GM23338 (cell line): ENCODE measurements around the gene ZC3H8. TPM values are rescaled to one million over a fixed set of nuclear protein-coding genes. Genes with fewer than 3 reads are reported as not detected.

Experiments used
- ATAC-seq: fragments of 200-7000 bp; cut with Tn5 transposase; 3 replicates; pipeline ENCODE4 v1.9.1; 2020
- DNase-seq: peaks from one replicate; pipeline ENCODE4 v3.0.0-alpha.2; 2015; ENCODE audit warnings: low spot score
- H2AFZ ChIP-seq: fragments of 200-600 bp; sonication (generic); 2 replicates; pipeline ENCODE4 v1.8.0; 2016; ENCODE audit warnings: antibody characterized with exemption, mild to moderate bottlenecking, moderate library complexity
- H3F3A ChIP-seq: fragments of 200-600 bp; sonication (generic); replicated peaks from 2 replicates; pipeline ENCODE4 v1.8.0; 2017; ENCODE audit warnings: antibody characterized with exemption, mixed run types, low read depth
- H3K27ac ChIP-seq: fragments of 200-600 bp; sonication (generic); 2 replicates; pipeline ENCODE4 v1.6.1; 2016; ENCODE audit warnings: low read depth
- H3K27me3 ChIP-seq: fragments of 200-600 bp; sonication (generic); 2 replicates; pipeline ENCODE4 v1.8.0; 2016; ENCODE audit warnings: mild to moderate bottlenecking, mixed run types, moderate library complexity; ENCODE audit not compliant: insufficient read depth
- H3K36me3 ChIP-seq: fragments of 200-600 bp; sonication (generic); 2 replicates; pipeline ENCODE4 v1.8.0; 2016; ENCODE audit warnings: mild to moderate bottlenecking; ENCODE audit not compliant: insufficient read depth
- H3K4me1 ChIP-seq: fragments of 200-600 bp; sonication (generic); 2 replicates; pipeline ENCODE4 v1.8.0; 2016; ENCODE audit warnings: mild to moderate bottlenecking, moderate library complexity; ENCODE audit not compliant: insufficient read depth
- H3K4me2 ChIP-seq: fragments of 200-600 bp; sonication (generic); 2 replicates; pipeline ENCODE4 v1.7.1; 2017; ENCODE audit warnings: mixed run types
- H3K4me3 ChIP-seq: fragments of 200-600 bp; sonication (generic); 2 replicates; pipeline ENCODE4 v1.6.1; 2016; ENCODE audit warnings: mixed run types
- H3K79me2 ChIP-seq: fragments of 200-600 bp; sonication (generic); replicated peaks from 2 replicates; pipeline ENCODE4 v1.8.0; 2017; ENCODE audit warnings: mild to moderate bottlenecking; ENCODE audit not compliant: insufficient read depth
- H3K9me2 ChIP-seq: fragments of 200-600 bp; sonication (generic); 2 replicates; pipeline ENCODE4 v1.8.0; 2017; ENCODE audit not compliant: insufficient read depth
- H4K20me1 ChIP-seq: fragments of 200-600 bp; sonication (generic); replicated peaks from 2 replicates; pipeline ENCODE4 v1.8.0; 2017; ENCODE audit warnings: mild to moderate bottlenecking; ENCODE audit not compliant: insufficient read depth
- H3K27ac Mint-ChIP-seq: 2 replicates; pipeline ENCODE4 v1.8.0; 2020; ENCODE audit warnings: inconsistent platforms, mild to moderate bottlenecking, moderate library complexity, mixed read lengths
- H3K27me3 Mint-ChIP-seq: 3 replicates; pipeline ENCODE4 v1.8.0; 2022; ENCODE audit warnings: low read depth, mild to moderate bottlenecking, moderate library complexity, mixed read lengths, inconsistent platforms; ENCODE audit not compliant: insufficient read depth, poor library complexity
- H3K36me3 Mint-ChIP-seq: 3 replicates; pipeline ENCODE4 v1.8.0; 2021; ENCODE audit warnings: low read depth, mild to moderate bottlenecking, inconsistent platforms, moderate library complexity, mixed read lengths
- H3K4me1 Mint-ChIP-seq: 3 replicates; pipeline ENCODE4 v1.8.0; 2020; ENCODE audit warnings: mild to moderate bottlenecking, inconsistent platforms, mixed read lengths
- H3K4me3 Mint-ChIP-seq: 3 replicates; pipeline ENCODE4 v1.8.0; 2021; ENCODE audit warnings: moderate library complexity, mild to moderate bottlenecking, inconsistent platforms, mixed read lengths
- H3K9me3 Mint-ChIP-seq: 3 replicates; pipeline ENCODE4 v1.8.0; 2020; ENCODE audit warnings: moderate library complexity, mild to moderate bottlenecking, inconsistent platforms, mixed read lengths
- CREB1 ChIP-seq: fragments of 250-450 bp; sonication (Bioruptor Pico); IDR thresholded peaks from 2 replicates; pipeline ENCODE4 v1.5.0; 2020; ENCODE audit warnings: low read depth, mild to moderate bottlenecking, moderate library complexity
- CTCF ChIP-seq, 2 experiments: fragments of 200-600 bp in 1 of 2; sonication (generic) in 1 of 2; conservative IDR thresholded peaks; 2 replicates each; pipeline versions ENCODE4 v1.5.1 to v1.6.1; 2016 to 2017; ENCODE audit warnings: antibody characterized with exemption in 2 of 2, low read depth in 2 of 2, mild to moderate bottlenecking in 2 of 2, moderate library complexity in 1 of 2
- EZH2phosphoT487 ChIP-seq: fragments of 200-600 bp; sonication (generic); IDR thresholded peaks from one replicate; pipeline ENCODE4 v1.8.1; 2018; ENCODE audit warnings: antibody characterized with exemption; ENCODE audit not compliant: unreplicated experiment
- JUNB ChIP-seq: IDR thresholded peaks from one replicate; pipeline ENCODE4 v1.6.1; 2016; ENCODE audit warnings: antibody characterized with exemption; ENCODE audit not compliant: unreplicated experiment
- POLR2AphosphoS5 ChIP-seq: IDR thresholded peaks from 2 replicates; pipeline ENCODE4 v1.6.1; 2016; ENCODE audit warnings: antibody characterized with exemption, low read depth
- STAT1 ChIP-seq: IDR thresholded peaks from one replicate; pipeline ENCODE4 v1.6.1; 2016; ENCODE audit warnings: antibody characterized with exemption; ENCODE audit not compliant: unreplicated experiment
- ZNF114 ChIP-seq: fragments of 250-450 bp; sonication (Bioruptor Pico); IDR thresholded peaks from 2 replicates; pipeline ENCODE4 v1.5.0; 2020; ENCODE audit warnings: mild to moderate bottlenecking, moderate library complexity
- ZNF331 ChIP-seq: fragments of 250-450 bp; sonication (Bioruptor Pico); IDR thresholded peaks from 2 replicates; pipeline ENCODE4 v1.5.0; 2020; ENCODE audit warnings: low read depth, mild to moderate bottlenecking, moderate library complexity
- ZNF462 ChIP-seq: fragments of 250-450 bp; sonication (Bioruptor Pico); IDR thresholded peaks from 2 replicates; pipeline ENCODE4 v1.5.0; 2020; ENCODE audit warnings: mild to moderate bottlenecking, moderate library complexity
- polyA plus RNA-seq: library from polyadenylated mRNA; unstranded; fragments of >200 nt; fragmentation: Nextera tagmentation; extraction: Ambion mirVana; gene quantifications from 2 replicates; pipeline ENCODE4 v1.2.1, GENCODE V29; 2016
- total RNA-seq: library from RNA; depleted of rRNA; stranded (reverse); fragments of >200 nt; shearing (Covaris generic); gene quantifications from 2 replicates; pipeline ENCODE4 v1.2.3, GENCODE V29; 2014

The ZC3H8 gene
- total and polyA plus RNA-seq, 2 experiments from 2014 or later = 13.3 to 42.8 TPM

GRCh38 chr2:112243233-112243632, 11.6 kb downstream of the ZC3H8 start:
- Histone ChIP-seq H3K4me3 (no peak overlapping the region), H3K9me2 (no peaks in the 10 kb centered on the region), H3K36me3 (no peaks in the 10 kb centered on the region), H3K27me3 (no peaks in the 10 kb centered on the region), H4K20me1 (no peaks in the 10 kb centered on the region; the same call in 1 of the 2 replicates), H3K79me2 (no peaks in the 10 kb centered on the region), H3F3A (no peaks in the 10 kb centered on the region), H3K4me2 (no peak overlapping the region), H3K4me1 (no peaks in the 10 kb centered on the region), H3K27ac (no peak overlapping the region), H2AFZ (no peak overlapping the region)
- ATAC-seq (no peak), DNase-seq (no peak)
- Mint-ChIP-seq H3K4me1 (no peaks in the 10 kb centered on the region), H3K36me3 (peaks cover 7% of the 10 kb centered on the region; the same call in 2 of the 3 replicates), H3K27me3 (no peaks in the 10 kb centered on the region), H3K4me3 (no peak overlapping the region), H3K9me3 (no peaks in the 10 kb centered on the region), H3K27ac (no peak overlapping the region)
- TF ChIP-seq CREB1 = no peak

GRCh38 chr2:112242384-112242783, 12.5 kb downstream of the ZC3H8 start:
- no peaks in the 10 kb centered on the region for H3K4me1 ChIP-seq
- H3F3A ChIP-seq = no peaks in the 10 kb centered on the region
- H3K27ac ChIP-seq = no peak overlapping the region
- no peak for ATAC-seq
- Mint-ChIP-seq H3K27ac (no peak overlapping the region), H3K4me3 (no peak overlapping the region), H3K4me1 (no peaks in the 10 kb centered on the region), H3K27me3 (no peaks in the 10 kb centered on the region), H3K9me3 (no peaks in the 10 kb centered on the region), H3K36me3 (peaks cover 7% of the 10 kb centered on the region; the same call in 2 of the 3 replicates)
- no peaks in the 10 kb centered on the region for H3K36me3 ChIP-seq
- no peak overlapping the region for H2AFZ ChIP-seq
- H3K9me2 ChIP-seq = no peaks in the 10 kb centered on the region
- H3K4me3 ChIP-seq = no peak overlapping the region
- TF ChIP-seq STAT1 (no peak), CREB1 (no peak), CTCF (conservative IDR thresholded peaks at IDR 0.05; ENCODE audit: low read depth in 2 of 2) (no peak), ZNF114 (CRISPR knock-in tag) (no peak), POLR2AphosphoS5 (no peak), EZH2phosphoT487 (no peak)
- no peaks in the 10 kb centered on the region for H3K79me2 ChIP-seq
- no peaks in the 10 kb centered on the region for H3K27me3 ChIP-seq
- no peak overlapping the region for H3K4me2 ChIP-seq
- H4K20me1 ChIP-seq = no peaks in the 10 kb centered on the region
- DNase-seq = no peak

- no peaks in the 10 kb centered on the region for H3F3A ChIP-seq
- H3K27me3 ChIP-seq = no peaks in the 10 kb centered on the region
- H3K4me3 ChIP-seq = no peak overlapping the region
- ATAC-seq (no peak), DNase-seq (no peak)
- H3K4me3 Mint-ChIP-seq = no peak overlapping the region
- no peak overlapping the region for H3K27ac ChIP-seq
- H3K9me3 Mint-ChIP-seq = no peaks in the 10 kb centered on the region
- no peaks in the 10 kb centered on the region for H3K79me2 ChIP-seq
- H4K20me1 ChIP-seq = no peaks in the 10 kb centered on the region
- no peaks in the 10 kb centered on the region for H3K4me1 ChIP-seq
- H3K36me3 ChIP-seq = no peaks in the 10 kb centered on the region
- H3K4me2 ChIP-seq = no peak overlapping the region
- H3K4me1 Mint-ChIP-seq = no peaks in the 10 kb centered on the region
- no peaks in the 10 kb centered on the region for H3K36me3 Mint-ChIP-seq
- H3K27me3 Mint-ChIP-seq = no peaks in the 10 kb centered on the region
- no peak overlapping the region for H2AFZ ChIP-seq
- H3K9me2 ChIP-seq = no peaks in the 10 kb centered on the region
- no peak overlapping the region for H3K27ac Mint-ChIP-seq
- TF ChIP-seq JUNB (no peak), ZNF462 (no peak), ZNF331 (CRISPR knock-in tag) (no peak), POLR2AphosphoS5 (no peak), EZH2phosphoT487 (no peak)
Observed at GRCh38 chr2:112239862-112240261, 15.0 kb downstream of the ZC3H8 start.
